Measurements from ENCODE around the gene RASL10A.

DNA sequence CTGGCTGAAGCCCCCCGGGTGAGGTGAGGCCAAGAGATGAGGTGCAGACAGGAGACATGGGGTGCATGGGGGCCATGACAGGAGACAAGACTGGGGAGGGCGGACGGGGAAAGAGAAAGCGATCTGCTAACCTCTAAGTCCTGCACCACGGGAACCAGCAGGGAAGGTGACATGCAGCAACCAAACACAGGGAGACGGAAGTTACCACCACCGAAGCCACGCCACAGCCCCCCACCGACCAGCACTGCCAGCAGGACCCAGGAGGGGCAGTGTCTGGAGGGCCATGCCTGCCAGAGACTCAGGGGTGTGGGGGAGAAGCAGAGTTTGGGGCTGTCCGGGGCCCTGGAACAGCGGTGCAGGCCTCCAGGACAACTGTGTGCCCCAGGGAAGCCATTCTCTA is 14.1 kb upstream of the RASL10A start:
- TF ChIP-seq, protein P1, sequence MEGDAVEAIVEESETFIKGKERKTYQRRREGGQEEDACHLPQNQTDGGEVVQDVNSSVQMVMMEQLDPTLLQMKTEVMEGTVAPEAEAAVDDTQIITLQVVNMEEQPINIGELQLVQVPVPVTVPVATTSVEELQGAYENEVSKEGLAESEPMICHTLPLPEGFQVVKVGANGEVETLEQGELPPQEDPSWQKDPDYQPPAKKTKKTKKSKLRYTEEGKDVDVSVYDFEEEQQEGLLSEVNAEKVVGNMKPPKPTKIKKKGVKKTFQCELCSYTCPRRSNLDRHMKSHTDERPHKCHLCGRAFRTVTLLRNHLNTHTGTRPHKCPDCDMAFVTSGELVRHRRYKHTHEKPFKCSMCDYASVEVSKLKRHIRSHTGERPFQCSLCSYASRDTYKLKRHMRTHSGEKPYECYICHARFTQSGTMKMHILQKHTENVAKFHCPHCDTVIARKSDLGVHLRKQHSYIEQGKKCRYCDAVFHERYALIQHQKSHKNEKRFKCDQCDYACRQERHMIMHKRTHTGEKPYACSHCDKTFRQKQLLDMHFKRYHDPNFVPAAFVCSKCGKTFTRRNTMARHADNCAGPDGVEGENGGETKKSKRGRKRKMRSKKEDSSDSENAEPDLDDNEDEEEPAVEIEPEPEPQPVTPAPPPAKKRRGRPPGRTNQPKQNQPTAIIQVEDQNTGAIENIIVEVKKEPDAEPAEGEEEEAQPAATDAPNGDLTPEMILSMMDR (IDR thresholded peaks at IDR 0.05) = no peak
- TF ChIP-seq POLR2AphosphoS5 (IDR thresholded peaks at IDR 0.05) = no peak
- no peak for TF ChIP-seq POLR2A (IDR thresholded peaks at IDR 0.05)
